ENCODE results near the gene RBM18.

The RBM18 gene

GRCh38 chr9:122264360-122265148 lies at the start of gene RBM18, which contains the start of gene MRRF:
Gene RBM18, minus strand, starts transcription at chr9:122264840. Its CDS starts 3,348 bp downstream, at chr9:122261492.
Gene MRRF, plus strand, starts transcription at chr9:122264882. Its CDS starts 6,010 bp downstream, at chr9:122270892.
- no peak for TF ChIP-seq CTCF (conservative IDR thresholded peaks at IDR 0.05)
- H3K27ac ChIP-seq, result peak within 1 kb of the TSS; percentile 93

GRCh38 chr9:122314165-122314564 lies 49.5 kb upstream of the RBM18 start:
- TF ChIP-seq CTCF (conservative IDR thresholded peaks at IDR 0.05), result no peak
- no peak overlapping the region for H3K27ac ChIP-seq

GRCh38 chr9:122309861-122310260 lies 45.2 kb upstream of the RBM18 start:
- no peak for TF ChIP-seq CTCF (conservative IDR thresholded peaks at IDR 0.05)
- H3K27ac ChIP-seq, result no peak overlapping the region

GRCh38 chr9:122307925-122308324 lies 43.3 kb upstream of the RBM18 start:
- TF ChIP-seq CTCF (conservative IDR thresholded peaks at IDR 0.05), result no peak
- no peak overlapping the region for H3K27ac ChIP-seq

GRCh38 chr9:122307061-122307460 lies 42.4 kb upstream of the RBM18 start:
- no peak overlapping the region for H3K27ac ChIP-seq
- TF ChIP-seq CTCF (conservative IDR thresholded peaks at IDR 0.05), result no peak

GRCh38 chr9:122302237-122303093 lies 37.8 kb upstream of the RBM18 start:
- TF ChIP-seq CTCF (conservative IDR thresholded peaks at IDR 0.05), result no peak
- H3K27ac ChIP-seq, result no peak overlapping the region

GRCh38 chr9:122297512-122297911 lies 32.9 kb upstream of the RBM18 start:
- no peak overlapping the region for H3K27ac ChIP-seq
- no peak for TF ChIP-seq CTCF (conservative IDR thresholded peaks at IDR 0.05)
